ENCODE results near the gene DLK2.
A peak's percentile ranks its signal among the peaks of the same experiment; 100 is the strongest.
"Not testable (repeated sequence)": the region's sequence is repeated elsewhere in the genome, so short reads cannot be mapped to it uniquely, and the experiment has no call there.

Gene DLK2, protein sequence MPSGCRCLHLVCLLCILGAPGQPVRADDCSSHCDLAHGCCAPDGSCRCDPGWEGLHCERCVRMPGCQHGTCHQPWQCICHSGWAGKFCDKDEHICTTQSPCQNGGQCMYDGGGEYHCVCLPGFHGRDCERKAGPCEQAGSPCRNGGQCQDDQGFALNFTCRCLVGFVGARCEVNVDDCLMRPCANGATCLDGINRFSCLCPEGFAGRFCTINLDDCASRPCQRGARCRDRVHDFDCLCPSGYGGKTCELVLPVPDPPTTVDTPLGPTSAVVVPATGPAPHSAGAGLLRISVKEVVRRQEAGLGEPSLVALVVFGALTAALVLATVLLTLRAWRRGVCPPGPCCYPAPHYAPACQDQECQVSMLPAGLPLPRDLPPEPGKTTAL

DNA sequence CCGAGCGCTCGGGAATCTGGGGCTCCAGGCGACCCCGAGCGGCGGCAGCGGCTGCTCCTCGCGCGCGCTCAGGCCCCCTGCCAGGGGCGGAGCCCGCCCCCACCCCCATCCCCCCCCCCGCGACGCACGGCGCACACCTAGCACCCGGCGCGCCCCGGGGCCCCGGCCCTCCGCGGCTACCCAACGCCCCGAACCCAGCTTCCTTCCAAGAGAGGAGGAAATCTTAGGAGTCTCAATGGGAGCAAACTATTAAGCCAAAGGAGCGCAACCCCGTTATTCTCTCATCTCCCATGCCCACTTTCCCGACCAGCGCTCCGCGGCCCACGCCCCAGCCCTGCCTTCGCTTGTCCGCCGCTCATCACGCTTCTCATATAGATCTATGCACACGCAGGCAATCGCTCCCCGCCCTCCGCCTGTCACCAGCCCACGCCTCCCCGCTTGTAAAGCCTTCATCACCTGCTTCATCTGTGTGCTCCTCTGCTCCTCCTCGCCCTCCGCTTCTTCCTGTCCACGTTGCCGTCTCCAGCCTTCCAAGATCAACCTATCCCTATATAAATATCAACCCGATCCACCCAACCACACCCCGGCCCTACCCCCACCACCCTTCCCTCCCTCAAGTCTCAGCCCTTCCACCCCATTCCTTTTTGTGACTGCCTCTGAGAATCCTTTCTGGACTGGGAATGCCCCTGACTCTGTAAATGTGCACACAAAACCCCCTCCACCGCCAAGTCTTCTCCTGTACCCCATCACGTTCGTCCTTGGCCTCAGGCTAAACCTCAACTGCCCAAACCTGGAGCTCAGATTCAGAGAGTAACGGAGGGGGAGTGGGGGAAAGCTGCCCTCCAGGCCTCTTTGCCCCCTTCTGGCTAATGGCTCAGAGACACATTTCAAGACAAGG is at the start of gene DLK2:
DLK2 (minus strand) TSS at position 18 of the 898 bp plus-strand sequence. CDS start 723 bp downstream, outside the sequence.
- peak within 1 kb of the TSS; percentile 60; the same call in 1 of the 2 replicates for H3K4me3 ChIP-seq (ENCODE audit: low read length)
- no peak for TF ChIP-seq ZNF274 (IDR thresholded peaks at IDR 0.05; ENCODE audit: low read depth, low read length)

DNA sequence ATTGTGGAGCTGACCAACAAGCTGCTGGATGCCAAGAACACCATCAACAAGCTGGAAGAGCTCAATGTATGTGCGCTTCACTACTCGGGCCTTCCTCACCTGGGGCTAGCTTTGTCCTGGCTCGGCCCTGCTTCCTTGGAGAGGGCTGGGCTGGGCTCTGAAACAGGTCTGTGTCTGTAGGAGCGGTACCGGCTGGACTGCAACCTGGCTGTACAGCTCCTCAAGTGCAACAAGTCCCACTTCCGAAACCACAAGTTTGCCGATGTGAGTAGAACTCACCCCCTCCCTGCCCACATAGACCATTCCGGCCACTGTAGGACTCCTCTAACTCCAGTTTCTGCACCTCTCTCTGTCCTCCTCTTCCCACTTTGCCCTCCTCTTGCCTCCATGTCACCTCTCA is 48.1 kb upstream of the DLK2 start:
- TF ChIP-seq ZNF274 (IDR thresholded peaks at IDR 0.05; ENCODE audit: low read depth, low read length), result no peak
- no peak overlapping the region for H3K4me3 ChIP-seq (ENCODE audit: low read length)

DNA sequence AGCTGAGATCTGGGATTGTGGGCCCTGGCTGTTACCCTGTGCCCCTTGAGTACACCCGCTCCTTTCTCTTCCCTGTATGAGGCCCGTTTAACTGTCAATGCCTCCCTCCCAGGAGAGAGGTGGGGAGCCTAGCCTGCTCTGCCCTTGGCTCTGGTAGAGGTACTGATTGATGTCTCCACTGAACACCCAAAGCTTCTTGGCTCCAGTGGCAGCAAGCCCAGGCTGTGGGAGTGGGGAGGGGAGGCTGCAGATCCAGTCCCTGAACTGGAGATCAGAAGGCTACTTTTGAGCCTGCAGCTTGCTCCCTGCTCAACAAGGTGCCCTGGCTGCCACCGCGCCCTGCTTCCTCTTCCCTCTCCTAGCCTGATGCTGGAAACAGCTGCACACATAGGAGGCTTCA is 47.3 kb upstream of the DLK2 start:
- no peak overlapping the region for H3K4me3 ChIP-seq (ENCODE audit: low read length)
- no peak for TF ChIP-seq ZNF274 (IDR thresholded peaks at IDR 0.05; ENCODE audit: low read depth, low read length)

DNA sequence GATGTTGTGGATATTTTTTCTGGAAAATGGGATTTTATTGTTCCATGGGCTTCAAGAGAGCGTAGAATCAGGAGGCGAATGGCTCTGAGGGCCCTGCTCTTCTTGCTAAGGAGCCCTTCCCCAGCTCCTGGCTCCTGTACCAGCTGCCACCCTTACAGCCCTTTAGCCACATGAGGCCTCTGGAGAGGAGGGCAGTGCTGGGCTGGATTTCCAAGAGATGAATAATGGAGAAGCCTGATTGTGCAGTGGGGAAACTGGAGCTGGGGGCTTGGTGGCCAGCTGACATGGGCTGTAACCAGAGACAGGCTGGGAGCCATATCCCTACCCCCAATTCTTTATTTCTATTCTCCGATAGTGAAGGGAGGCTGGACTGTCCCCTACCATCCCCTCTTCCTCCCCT is 45.6 kb upstream of the DLK2 start:
- no peak overlapping the region for H3K4me3 ChIP-seq (ENCODE audit: low read length)
- no peak for TF ChIP-seq ZNF274 (IDR thresholded peaks at IDR 0.05; ENCODE audit: low read depth, low read length)

DNA sequence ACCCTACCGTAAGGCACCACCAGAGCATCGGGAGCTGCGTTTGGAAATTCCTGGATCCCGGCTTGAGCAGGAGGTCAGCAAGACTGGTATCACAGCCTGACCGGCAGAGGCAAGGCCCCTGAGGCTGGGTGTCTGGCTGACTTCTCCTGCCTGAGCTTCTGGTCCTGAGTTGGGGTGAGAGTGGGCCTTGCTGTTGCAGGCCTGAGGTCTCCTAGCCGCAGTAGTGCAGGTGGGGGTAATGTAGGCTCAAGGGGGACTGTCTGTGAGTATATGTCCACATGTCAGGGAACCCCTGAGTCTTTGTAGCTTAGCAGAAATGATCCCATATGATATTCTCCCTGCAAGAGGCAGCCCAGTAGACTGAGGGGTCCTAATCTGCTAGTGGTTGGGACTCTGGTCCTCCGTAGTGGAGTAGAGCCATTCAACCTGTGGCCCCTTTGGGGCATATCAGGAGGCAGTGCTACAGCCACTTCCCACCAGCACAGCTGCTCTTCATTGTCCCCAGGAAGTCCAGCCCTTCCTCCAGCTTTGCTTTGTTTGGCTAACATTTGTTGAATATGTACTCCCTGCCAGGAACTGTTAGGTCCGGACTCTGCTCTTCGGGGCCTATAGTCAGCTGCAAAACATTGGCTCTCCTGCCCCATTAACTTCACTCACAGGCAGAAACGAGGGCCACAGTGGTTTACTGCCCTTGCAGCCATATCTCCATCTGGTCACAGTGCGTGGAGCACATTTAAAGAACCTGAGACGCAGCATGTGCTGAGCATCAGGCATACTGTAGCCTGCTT is 43.9 kb upstream of the DLK2 start:
- no peak overlapping the region for H3K4me3 ChIP-seq (ENCODE audit: low read length)

DNA sequence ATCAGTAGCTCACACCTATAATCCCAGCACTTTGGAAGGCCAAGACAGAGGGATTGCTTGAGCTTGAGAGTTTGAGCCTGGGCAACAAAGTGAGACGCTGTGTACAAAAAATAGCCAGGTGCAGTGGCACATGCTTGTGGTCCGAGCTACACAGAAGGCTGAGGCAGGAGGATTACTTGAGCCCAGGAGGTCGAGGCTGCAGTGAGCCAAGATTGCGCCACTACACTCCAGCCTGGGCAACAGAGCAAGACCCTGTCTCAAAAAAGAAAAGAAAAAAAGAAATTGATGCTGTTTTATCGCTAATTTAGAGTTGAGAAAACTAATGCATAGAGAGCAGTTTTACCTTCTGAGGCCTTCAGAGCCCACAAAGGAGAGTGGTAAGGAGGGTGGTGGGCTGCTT is 42.9 kb upstream of the DLK2 start:
- not testable (repeated sequence) for H3K4me3 ChIP-seq (ENCODE audit: low read length)

More for the DNA sequence above, 43.9 kb upstream of the DLK2 start:
- no peak for TF ChIP-seq ZNF274 (IDR thresholded peaks at IDR 0.05; ENCODE audit: low read depth, low read length)

DNA sequence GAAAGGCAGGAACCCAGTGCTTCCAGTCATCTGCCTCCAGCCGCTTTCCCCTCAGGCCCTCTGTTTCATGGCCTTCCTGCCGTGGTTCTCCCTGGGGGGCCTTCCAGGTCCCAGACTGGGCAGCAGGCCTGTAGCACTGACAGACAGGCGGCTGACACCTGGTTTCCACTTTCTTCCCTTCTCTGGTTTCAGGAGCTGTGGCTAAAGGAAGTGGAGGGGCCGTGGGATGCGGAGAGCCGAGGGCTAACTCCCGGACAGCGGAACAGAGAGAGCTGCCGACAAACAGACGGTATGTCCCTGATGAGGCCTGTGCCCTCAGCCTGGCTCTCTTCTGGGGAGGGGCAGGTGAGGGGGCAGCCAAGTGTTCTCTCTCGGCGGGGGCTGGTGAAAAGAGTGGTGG is 42.3 kb upstream of the DLK2 start:
- H3K4me3 ChIP-seq (ENCODE audit: low read length), result no peak overlapping the region
- TF ChIP-seq ZNF274 (IDR thresholded peaks at IDR 0.05; ENCODE audit: low read depth, low read length), result no peak

DNA sequence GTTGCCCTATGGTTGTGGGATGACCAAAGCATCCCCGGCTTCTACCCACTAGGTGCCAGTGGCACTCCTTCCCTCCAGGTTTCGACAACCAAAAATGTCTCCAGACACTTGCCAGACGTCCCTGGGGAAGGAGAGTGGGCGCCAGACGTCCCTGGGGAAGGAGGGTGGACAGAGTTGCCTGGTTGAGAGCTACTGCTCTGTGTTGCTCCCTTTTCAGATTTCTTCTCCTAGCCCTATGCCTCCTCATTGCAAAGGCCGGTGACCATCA is 41.7 kb upstream of the DLK2 start:
- TF ChIP-seq ZNF274 (IDR thresholded peaks at IDR 0.05; ENCODE audit: low read depth, low read length), result no peak
- H3K4me3 ChIP-seq (ENCODE audit: low read length), result no peak overlapping the region

DNA sequence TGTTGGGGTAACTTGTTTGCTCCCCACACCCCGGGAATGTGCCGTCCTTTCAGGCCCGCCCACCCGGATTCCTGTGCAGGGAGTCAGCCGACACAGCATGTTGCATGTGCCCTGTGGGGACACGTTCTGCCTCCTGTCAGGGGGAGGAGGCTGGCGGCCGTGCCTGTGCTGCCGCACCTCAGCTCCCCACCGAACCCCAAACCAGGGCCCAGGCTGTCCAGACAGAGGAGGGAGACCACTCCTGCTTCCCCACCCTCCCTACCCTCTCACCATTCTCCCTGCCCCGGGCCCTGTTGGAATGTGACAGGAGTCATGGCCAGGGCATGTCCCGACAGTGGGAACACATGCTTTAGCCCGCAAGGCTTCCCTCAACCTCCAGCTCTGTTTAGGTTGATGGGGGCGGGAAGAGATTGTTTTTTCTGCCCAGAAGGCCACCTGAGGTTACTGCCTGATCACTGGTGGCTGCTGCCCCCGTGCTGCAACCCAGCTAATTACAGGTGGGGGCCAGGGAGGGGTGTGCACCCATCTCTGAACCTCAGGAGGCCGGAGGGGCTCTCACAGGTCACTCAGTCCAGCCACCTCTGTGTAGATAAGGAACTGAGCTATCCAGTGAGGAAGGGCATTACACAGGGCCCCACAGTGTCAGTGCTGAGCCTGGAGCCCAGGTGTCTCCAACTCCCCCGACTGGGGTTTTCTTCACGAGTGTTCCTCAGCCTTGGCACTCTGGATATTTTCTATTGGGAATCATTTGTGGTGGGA is 41.2 kb upstream of the DLK2 start:
- no peak overlapping the region for H3K4me3 ChIP-seq (ENCODE audit: low read length)
- TF ChIP-seq ZNF274 (IDR thresholded peaks at IDR 0.05; ENCODE audit: low read depth, low read length), result no peak

DNA sequence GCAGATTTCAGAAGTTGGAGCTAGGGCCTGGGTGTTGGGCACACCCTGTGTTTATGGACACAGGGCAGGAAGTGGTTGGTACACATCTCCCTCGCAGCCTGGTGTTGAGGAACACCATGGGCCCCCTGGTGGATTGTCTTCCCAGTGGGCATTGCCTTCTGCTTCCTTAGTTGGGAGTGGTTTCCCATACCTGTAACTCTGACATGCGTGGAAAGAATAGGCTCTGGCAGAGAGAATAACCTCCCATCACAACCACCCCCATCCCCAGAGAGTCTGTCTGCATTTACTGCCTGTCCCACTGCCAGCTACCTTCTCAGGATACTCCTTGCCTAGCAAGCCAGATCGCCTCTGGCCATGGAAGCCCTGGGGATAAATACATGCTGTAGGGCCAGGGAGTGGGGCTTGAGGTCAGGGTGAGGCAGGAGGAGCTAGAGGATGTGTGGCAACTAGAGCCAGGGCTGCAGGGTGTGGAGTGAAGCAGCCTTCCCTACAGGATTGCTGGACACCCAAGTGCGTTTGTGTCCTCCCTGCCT is 40.1 kb upstream of the DLK2 start:
- TF ChIP-seq ZNF274 (IDR thresholded peaks at IDR 0.05; ENCODE audit: low read depth, low read length), result no peak
- H3K4me3 ChIP-seq (ENCODE audit: low read length), result no peak overlapping the region

DNA sequence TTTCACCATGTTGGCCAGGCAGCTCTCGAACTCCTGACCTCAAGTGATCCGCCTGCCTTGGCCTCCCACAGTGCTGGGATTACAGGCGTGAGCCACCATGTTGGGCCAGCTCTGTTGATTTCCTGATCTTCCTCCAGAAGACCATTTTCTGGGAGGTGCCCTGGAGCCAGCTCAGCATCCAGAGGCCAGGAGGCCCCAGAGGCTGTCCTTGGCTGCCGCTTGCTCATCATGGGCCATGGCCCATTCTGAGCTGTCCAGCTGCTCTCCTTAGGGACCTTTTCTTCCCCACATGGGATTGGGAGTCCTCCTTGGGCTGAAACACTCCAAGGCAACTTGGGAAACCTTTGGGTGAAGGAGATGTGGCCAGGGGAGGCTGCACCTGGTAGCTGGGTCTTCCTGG is 39.4 kb upstream of the DLK2 start:
- H3K4me3 ChIP-seq (ENCODE audit: low read length), result no peak overlapping the region
- no peak for TF ChIP-seq ZNF274 (IDR thresholded peaks at IDR 0.05; ENCODE audit: low read depth, low read length)

DNA sequence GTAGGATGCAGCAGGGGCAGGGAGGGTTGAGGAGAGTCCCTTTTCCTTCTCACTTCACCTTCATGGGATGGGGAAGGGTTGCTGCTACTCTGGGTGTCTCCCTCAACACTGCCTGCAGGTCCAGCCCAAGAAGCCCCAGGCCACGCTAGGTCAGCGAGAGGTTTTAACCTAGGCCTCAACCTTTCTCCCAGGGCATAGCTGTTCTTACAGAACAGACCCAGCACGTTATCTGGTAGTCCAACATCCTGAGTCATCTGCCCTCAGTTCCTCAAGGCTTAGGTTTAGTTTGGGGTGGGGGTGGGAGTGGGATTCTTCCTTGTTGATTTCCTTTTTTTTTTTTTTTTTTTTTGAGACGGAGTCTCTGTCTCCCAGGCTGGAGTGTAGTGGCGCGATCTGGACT is 39.0 kb upstream of the DLK2 start:
- TF ChIP-seq ZNF274 (IDR thresholded peaks at IDR 0.05; ENCODE audit: low read depth, low read length), result no peak
- H3K4me3 ChIP-seq (ENCODE audit: low read length), result no peak overlapping the region

DNA sequence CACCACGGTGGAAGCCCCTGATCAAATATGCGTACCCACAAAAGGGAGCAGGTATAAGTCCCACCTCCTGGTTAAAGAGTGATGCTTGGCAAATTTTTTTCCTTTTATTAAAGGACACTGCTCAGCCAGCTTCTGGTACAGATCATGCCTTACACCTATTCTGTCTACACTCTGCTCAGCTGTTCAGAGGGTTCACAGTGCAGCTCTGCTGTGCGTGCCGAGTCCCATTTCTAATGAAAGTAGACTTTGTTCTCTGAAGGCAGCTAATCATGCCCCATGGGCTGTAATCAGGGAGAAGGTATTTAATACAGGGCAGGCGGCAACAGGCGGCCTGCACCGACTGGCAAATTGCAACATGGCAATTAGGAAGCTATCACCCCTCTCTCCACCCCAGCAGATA is 38.5 kb upstream of the DLK2 start:
- H3K4me3 ChIP-seq (ENCODE audit: low read length), result no peak overlapping the region
- no peak for TF ChIP-seq ZNF274 (IDR thresholded peaks at IDR 0.05; ENCODE audit: low read depth, low read length)

DNA sequence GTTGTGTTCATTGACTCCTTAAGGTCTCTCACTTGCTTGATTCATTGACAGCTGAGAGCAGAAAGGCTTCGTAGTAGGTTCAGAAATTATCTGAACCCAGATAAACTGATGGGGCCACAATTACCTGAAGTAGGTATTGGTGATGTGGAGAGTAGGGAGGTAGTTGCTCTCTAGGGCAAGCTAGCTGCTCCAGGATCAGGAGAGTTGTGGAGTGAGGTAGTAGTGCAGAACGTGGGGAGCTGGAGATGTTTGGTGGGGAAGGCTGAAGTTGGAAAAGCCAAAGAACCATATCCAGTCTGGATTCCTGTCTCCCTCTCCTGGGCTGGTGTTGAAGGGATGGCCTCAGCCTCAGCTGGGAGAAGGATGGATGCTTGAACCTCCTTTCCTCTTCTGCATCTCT is 37.9 kb upstream of the DLK2 start:
- H3K4me3 ChIP-seq (ENCODE audit: low read length), result no peak overlapping the region
- no peak for TF ChIP-seq ZNF274 (IDR thresholded peaks at IDR 0.05; ENCODE audit: low read depth, low read length)

Data from GM08714 (cell line).